ENCODE measurements around the gene NCKAP5.

Gene NCKAP5

DNA sequence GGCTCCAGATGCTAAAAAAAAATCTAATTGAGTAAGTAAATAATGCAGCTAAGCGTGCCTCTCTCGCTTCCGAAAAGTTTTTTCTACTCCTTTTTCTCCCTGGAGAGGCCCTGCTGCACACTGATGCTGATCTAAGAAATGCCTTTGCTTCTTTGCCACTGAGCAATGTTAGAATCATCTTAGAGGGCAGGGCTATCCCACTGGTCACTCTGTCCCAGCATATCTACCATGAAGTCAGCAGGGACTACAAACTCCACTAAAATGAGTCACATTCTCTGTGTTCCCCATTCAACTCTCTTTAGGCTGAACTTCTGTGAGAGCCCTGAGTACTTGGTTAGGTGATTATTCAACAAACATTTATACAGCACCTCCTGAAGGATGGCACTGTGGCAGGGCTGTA, 770.7 kb downstream of the NCKAP5 start:
- no peak for DNase-seq (ENCODE audit: low spot score)
- H2BK15ac ChIP-seq (ENCODE audit: low read length) = no peak overlapping the region
- WGBS, 2 donors (ENCODE audit: extremely low coverage in 2 of 2, insufficient read length in 2 of 2, insufficient replicate concordance in 1 of 2) = no CpG with 5 or more reads among the region's 3 CpGs

DNA sequence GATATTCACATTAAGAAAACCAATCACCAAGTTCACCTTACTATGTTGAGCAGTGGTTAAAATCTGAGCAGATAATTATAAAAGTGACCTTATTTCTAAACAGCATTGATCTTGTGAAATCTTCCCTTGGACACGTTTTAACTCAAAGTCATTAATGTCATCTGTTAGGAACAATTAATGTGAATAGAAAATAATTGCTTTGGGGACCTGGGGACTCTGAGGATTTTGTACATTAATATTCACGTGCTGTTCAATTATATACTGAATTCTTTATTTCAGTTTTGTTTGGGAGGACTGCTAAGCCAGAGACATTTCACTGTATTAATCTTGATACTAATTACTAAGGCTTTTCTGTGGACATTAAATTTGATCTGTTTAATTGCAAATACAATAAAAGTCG, 771.2 kb downstream of the NCKAP5 start:
- H4K91ac ChIP-seq (ENCODE audit: low read depth, low read length, poor library complexity) = no peak overlapping the region
- no peak overlapping the region for H3K23ac ChIP-seq (ENCODE audit: low read depth, low read length, poor library complexity)
- H2BK12ac ChIP-seq (ENCODE audit: low read length) = no peak overlapping the region
- H4K8ac ChIP-seq (ENCODE audit: low read depth, low read length) = no peak overlapping the region
- H3K27ac ChIP-seq (replicated peaks; ENCODE audit: low read length) = no peak overlapping the region
- no peaks in the 10 kb centered on the region for H3K9me3 ChIP-seq (replicated peaks in 1 of 2; ENCODE audit: control insufficient read depth in 2 of 2, insufficient read depth in 1 of 2, low read depth in 1 of 2, low read length in 2 of 2)
- H3K9ac ChIP-seq (ENCODE audit: low read depth, low read length, poor library complexity) = no peak overlapping the region
- no peak overlapping the region for H2BK120ac ChIP-seq (ENCODE audit: low read depth, low read length)
- no peaks in the 10 kb centered on the region for H3K79me1 ChIP-seq (ENCODE audit: low read depth, low read length)
- H3K4me1 ChIP-seq (ENCODE audit: control insufficient read depth in 2 of 2, insufficient read depth in 1 of 2, low read depth in 1 of 2, low read length in 2 of 2) = no peaks in the 10 kb centered on the region
- no peak overlapping the region for H2AK5ac ChIP-seq (ENCODE audit: low read depth, low read length)
- H2BK15ac ChIP-seq (ENCODE audit: low read length) = no peak overlapping the region
- H3K36me3 ChIP-seq (replicated peaks in 1 of 2; ENCODE audit: control insufficient read depth in 2 of 2, insufficient read depth in 2 of 2, low read length in 2 of 2) = peaks cover 0 to 38% of the 10 kb centered on the region in 2 donors
- no peak for DNase-seq (ENCODE audit: low spot score)
- no peak overlapping the region for H3K4ac ChIP-seq (ENCODE audit: low read length)
- no peak overlapping the region for H3K4me3 ChIP-seq (ENCODE audit: low read length in 2 of 2)
- H3K14ac ChIP-seq (ENCODE audit: low read length) = no peak overlapping the region
- no CpG with 5 or more reads among the region's 3 CpGs for WGBS, 2 donors (ENCODE audit: extremely low coverage in 2 of 2, insufficient read length in 2 of 2, insufficient replicate concordance in 1 of 2)
- no peak overlapping the region for H2BK5ac ChIP-seq (ENCODE audit: low read length)
- no peaks in the 10 kb centered on the region for H3K27me3 ChIP-seq (ENCODE audit: control insufficient read depth in 3 of 3, insufficient read depth in 3 of 3, low read depth in 1 of 3, low read length in 3 of 3)
- H2AFZ ChIP-seq (ENCODE audit: low read length) = no peak overlapping the region
- H3K4me2 ChIP-seq (ENCODE audit: insufficient read depth, low read length, poor library complexity, severe bottlenecking) = no peak overlapping the region
- no peak overlapping the region for H3K18ac ChIP-seq (ENCODE audit: low read length)

More for the DNA sequence above, 770.7 kb downstream of the NCKAP5 start:
- Histone ChIP-seq H3K4me2 (ENCODE audit: insufficient read depth, low read length, poor library complexity, severe bottlenecking) (no peak overlapping the region), H3K27ac (replicated peaks; ENCODE audit: low read length) (no peak overlapping the region), H3K36me3 (replicated peaks in 1 of 2; ENCODE audit: control insufficient read depth in 2 of 2, insufficient read depth in 2 of 2, low read length in 2 of 2) (peaks cover 0 to 34% of the 10 kb centered on the region in 2 donors), H3K4ac (ENCODE audit: low read length) (no peak overlapping the region), H2BK12ac (ENCODE audit: low read length) (no peak overlapping the region), H3K18ac (ENCODE audit: low read length) (no peak overlapping the region), H3K9ac (ENCODE audit: low read depth, low read length, poor library complexity) (no peak overlapping the region), H2BK120ac (ENCODE audit: low read depth, low read length) (no peak overlapping the region), H2AK5ac (ENCODE audit: low read depth, low read length) (no peak overlapping the region), H3K23ac (ENCODE audit: low read depth, low read length, poor library complexity) (no peak overlapping the region), H3K79me1 (ENCODE audit: low read depth, low read length) (no peaks in the 10 kb centered on the region), H3K9me3 (replicated peaks in 1 of 2; ENCODE audit: control insufficient read depth in 2 of 2, insufficient read depth in 1 of 2, low read depth in 1 of 2, low read length in 2 of 2) (no peaks in the 10 kb centered on the region), H2BK5ac (ENCODE audit: low read length) (no peak overlapping the region), H3K14ac (ENCODE audit: low read length) (no peak overlapping the region), H2AFZ (ENCODE audit: low read length) (no peak overlapping the region), H3K27me3 (ENCODE audit: control insufficient read depth in 3 of 3, insufficient read depth in 3 of 3, low read depth in 1 of 3, low read length in 3 of 3) (no peaks in the 10 kb centered on the region), H4K91ac (ENCODE audit: low read depth, low read length, poor library complexity) (no peak overlapping the region), H3K4me1 (ENCODE audit: control insufficient read depth in 2 of 2, insufficient read depth in 1 of 2, low read depth in 1 of 2, low read length in 2 of 2) (no peaks in the 10 kb centered on the region), H3K4me3 (ENCODE audit: low read length in 2 of 2) (no peak overlapping the region), H4K8ac (ENCODE audit: low read depth, low read length) (no peak overlapping the region)

DNA sequence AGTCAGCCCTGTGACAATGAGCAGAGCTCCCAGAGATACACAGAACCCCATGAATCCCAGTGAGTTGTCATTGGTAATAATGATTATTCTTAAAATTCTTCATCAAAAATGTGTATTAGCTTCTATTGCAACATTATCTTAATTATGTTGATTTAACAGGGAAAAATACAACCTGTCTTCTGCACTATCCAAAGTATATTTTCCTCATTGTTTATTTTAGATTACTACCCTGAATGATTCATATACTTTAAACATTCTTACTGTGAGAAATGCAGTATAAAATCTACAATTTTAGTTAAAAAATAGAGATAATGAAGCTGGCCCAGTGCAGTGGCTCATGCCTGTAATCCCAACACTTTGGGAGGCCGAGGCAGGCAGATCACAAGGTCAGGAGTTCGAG, 773.0 kb downstream of the NCKAP5 start:
- H2BK5ac ChIP-seq (ENCODE audit: low read length) = no peak overlapping the region
- H3K27ac ChIP-seq (replicated peaks; ENCODE audit: low read length) = no peak overlapping the region
- no peak overlapping the region for H4K8ac ChIP-seq (ENCODE audit: low read depth, low read length)
- no peak overlapping the region for H3K9ac ChIP-seq (ENCODE audit: low read depth, low read length, poor library complexity)
- no peak overlapping the region for H3K4me3 ChIP-seq (ENCODE audit: low read length in 2 of 2)
- H3K9me3 ChIP-seq (replicated peaks in 1 of 2; ENCODE audit: control insufficient read depth in 2 of 2, insufficient read depth in 1 of 2, low read depth in 1 of 2, low read length in 2 of 2) = no peaks in the 10 kb centered on the region
- H3K79me1 ChIP-seq (ENCODE audit: low read depth, low read length) = no peaks in the 10 kb centered on the region
- H2BK15ac ChIP-seq (ENCODE audit: low read length) = no peak overlapping the region
- H3K4ac ChIP-seq (ENCODE audit: low read length) = no peak overlapping the region
- H2BK12ac ChIP-seq (ENCODE audit: low read length) = no peak overlapping the region
- no peak overlapping the region for H3K23ac ChIP-seq (ENCODE audit: low read depth, low read length, poor library complexity)
- H3K4me1 ChIP-seq (ENCODE audit: control insufficient read depth in 2 of 2, insufficient read depth in 1 of 2, low read depth in 1 of 2, low read length in 2 of 2) = no peaks in the 10 kb centered on the region
- no peaks in the 10 kb centered on the region for H3K27me3 ChIP-seq (ENCODE audit: control insufficient read depth in 3 of 3, insufficient read depth in 3 of 3, low read depth in 1 of 3, low read length in 3 of 3)
- no peak overlapping the region for H3K4me2 ChIP-seq (ENCODE audit: insufficient read depth, low read length, poor library complexity, severe bottlenecking)
- H3K36me3 ChIP-seq (replicated peaks in 1 of 2; ENCODE audit: control insufficient read depth in 2 of 2, insufficient read depth in 2 of 2, low read length in 2 of 2) = peaks cover 0 to 55% of the 10 kb centered on the region in 2 donors
- WGBS, 2 donors (ENCODE audit: extremely low coverage in 2 of 2, insufficient read length in 2 of 2, insufficient replicate concordance in 1 of 2) = no CpG with 5 or more reads among the region's 2 CpGs
- H2BK120ac ChIP-seq (ENCODE audit: low read depth, low read length) = no peak overlapping the region
- no peak overlapping the region for H3K14ac ChIP-seq (ENCODE audit: low read length)
- H2AK5ac ChIP-seq (ENCODE audit: low read depth, low read length) = no peak overlapping the region
- H2AFZ ChIP-seq (ENCODE audit: low read length) = no peak overlapping the region
- no peak for DNase-seq (ENCODE audit: low spot score)
- H3K18ac ChIP-seq (ENCODE audit: low read length) = no peak overlapping the region
- no peak overlapping the region for H4K91ac ChIP-seq (ENCODE audit: low read depth, low read length, poor library complexity)

DNA sequence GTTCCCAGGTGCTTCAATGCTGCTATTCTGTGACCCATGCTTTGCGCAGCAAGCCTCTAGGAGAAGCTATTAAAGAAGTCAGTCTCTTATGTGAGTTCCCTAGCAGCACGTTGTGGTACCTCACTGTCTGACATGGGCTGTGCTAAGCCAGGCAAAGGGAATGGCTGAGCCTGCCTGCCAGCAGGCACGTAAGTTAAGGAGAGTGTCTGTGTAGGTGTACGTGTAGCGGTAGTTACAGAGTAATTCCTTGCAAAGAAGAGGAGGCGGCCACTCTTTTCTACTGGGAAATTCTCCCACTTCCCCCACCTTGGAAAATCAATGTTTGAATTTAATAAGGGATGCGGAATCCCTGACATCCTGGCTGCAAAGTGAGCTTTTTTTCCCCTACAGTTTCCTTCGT, 774.7 kb downstream of the NCKAP5 start:
- no peak overlapping the region for H2BK5ac ChIP-seq (ENCODE audit: low read length)
- no peak overlapping the region for H2BK15ac ChIP-seq (ENCODE audit: low read length)
- H2AK5ac ChIP-seq (ENCODE audit: low read depth, low read length) = no peak overlapping the region
- DNase-seq (ENCODE audit: low spot score) = no peak
- H3K14ac ChIP-seq (ENCODE audit: low read length) = no peak overlapping the region
- no peak overlapping the region for H3K18ac ChIP-seq (ENCODE audit: low read length)
- no peak overlapping the region for H3K9ac ChIP-seq (ENCODE audit: low read depth, low read length, poor library complexity)
- no peaks in the 10 kb centered on the region for H3K27me3 ChIP-seq (ENCODE audit: control insufficient read depth in 3 of 3, insufficient read depth in 3 of 3, low read depth in 1 of 3, low read length in 3 of 3)
- no peak overlapping the region for H2AFZ ChIP-seq (ENCODE audit: low read length)
- no peaks in the 10 kb centered on the region for H3K79me1 ChIP-seq (ENCODE audit: low read depth, low read length)
- no peak overlapping the region for H3K4me3 ChIP-seq (ENCODE audit: low read length in 2 of 2)
- H3K9me3 ChIP-seq (replicated peaks in 1 of 2; ENCODE audit: control insufficient read depth in 2 of 2, insufficient read depth in 1 of 2, low read depth in 1 of 2, low read length in 2 of 2) = no peaks in the 10 kb centered on the region
- H3K4me2 ChIP-seq (ENCODE audit: insufficient read depth, low read length, poor library complexity, severe bottlenecking) = no peak overlapping the region
- no peak overlapping the region for H2BK120ac ChIP-seq (ENCODE audit: low read depth, low read length)
- peaks cover 0 to 72% of the 10 kb centered on the region in 2 donors for H3K36me3 ChIP-seq (replicated peaks in 1 of 2; ENCODE audit: control insufficient read depth in 2 of 2, insufficient read depth in 2 of 2, low read length in 2 of 2)
- H4K91ac ChIP-seq (ENCODE audit: low read depth, low read length, poor library complexity) = no peak overlapping the region
- H3K27ac ChIP-seq (replicated peaks; ENCODE audit: low read length) = no peak overlapping the region
- no peak overlapping the region for H4K8ac ChIP-seq (ENCODE audit: low read depth, low read length)
- H3K23ac ChIP-seq (ENCODE audit: low read depth, low read length, poor library complexity) = no peak overlapping the region
- no CpG with 5 or more reads among the region's 8 CpGs for WGBS, 2 donors (ENCODE audit: extremely low coverage in 2 of 2, insufficient read length in 2 of 2, insufficient replicate concordance in 1 of 2)
- H3K4me1 ChIP-seq (ENCODE audit: control insufficient read depth in 2 of 2, insufficient read depth in 1 of 2, low read depth in 1 of 2, low read length in 2 of 2) = no peaks in the 10 kb centered on the region
- no peak overlapping the region for H2BK12ac ChIP-seq (ENCODE audit: low read length)
- no peak overlapping the region for H3K4ac ChIP-seq (ENCODE audit: low read length)
